GM12875 (cell line): Measurements from ENCODE around the gene ACBD4.
"Not testable (repeated sequence)": the region's sequence is repeated elsewhere in the genome, so short reads cannot be mapped to it uniquely, and the experiment has no call there.

ENCODE experiments used
- H3K4me3 ChIP-seq: one replicate; pipeline ENCODE4 v1.5.1; 2011; ENCODE audit warnings: low read depth, low read length, control low read depth
- TF ChIP-seq, protein P1 (sequence below): IDR thresholded peaks from 2 replicates; pipeline ENCODE4 v1.5.1; 2011; ENCODE audit warnings: low read depth, mild to moderate bottlenecking, control low read depth, inconsistent platforms, low read length, moderate library complexity, borderline replicate concordance; ENCODE audit not compliant: insufficient read depth

Gene ACBD4

DNA sequence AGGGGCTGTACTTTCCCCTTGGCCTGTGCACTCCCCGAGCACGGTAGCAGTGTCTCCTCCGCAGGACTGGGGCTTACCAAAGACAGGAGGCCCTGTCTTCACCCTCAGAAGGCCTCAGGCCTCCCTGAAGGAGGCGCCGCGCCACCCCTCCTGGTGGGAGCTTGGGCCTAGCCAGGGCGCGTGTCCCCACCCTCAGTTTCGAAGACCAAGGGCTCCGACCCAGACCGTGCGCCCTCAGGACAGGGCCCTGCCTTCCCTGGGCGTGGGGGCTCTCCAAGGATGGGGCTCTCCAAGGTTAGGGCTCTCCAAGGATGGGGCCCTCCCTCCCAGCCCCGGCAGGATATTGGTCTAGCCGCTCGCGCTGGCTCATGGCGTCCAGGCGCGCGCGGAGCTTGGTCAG is 14.9 kb upstream of the ACBD4 start:
- TF ChIP-seq, protein P1, sequence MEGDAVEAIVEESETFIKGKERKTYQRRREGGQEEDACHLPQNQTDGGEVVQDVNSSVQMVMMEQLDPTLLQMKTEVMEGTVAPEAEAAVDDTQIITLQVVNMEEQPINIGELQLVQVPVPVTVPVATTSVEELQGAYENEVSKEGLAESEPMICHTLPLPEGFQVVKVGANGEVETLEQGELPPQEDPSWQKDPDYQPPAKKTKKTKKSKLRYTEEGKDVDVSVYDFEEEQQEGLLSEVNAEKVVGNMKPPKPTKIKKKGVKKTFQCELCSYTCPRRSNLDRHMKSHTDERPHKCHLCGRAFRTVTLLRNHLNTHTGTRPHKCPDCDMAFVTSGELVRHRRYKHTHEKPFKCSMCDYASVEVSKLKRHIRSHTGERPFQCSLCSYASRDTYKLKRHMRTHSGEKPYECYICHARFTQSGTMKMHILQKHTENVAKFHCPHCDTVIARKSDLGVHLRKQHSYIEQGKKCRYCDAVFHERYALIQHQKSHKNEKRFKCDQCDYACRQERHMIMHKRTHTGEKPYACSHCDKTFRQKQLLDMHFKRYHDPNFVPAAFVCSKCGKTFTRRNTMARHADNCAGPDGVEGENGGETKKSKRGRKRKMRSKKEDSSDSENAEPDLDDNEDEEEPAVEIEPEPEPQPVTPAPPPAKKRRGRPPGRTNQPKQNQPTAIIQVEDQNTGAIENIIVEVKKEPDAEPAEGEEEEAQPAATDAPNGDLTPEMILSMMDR: no peak
- H3K4me3 ChIP-seq: no peak overlapping the region

DNA sequence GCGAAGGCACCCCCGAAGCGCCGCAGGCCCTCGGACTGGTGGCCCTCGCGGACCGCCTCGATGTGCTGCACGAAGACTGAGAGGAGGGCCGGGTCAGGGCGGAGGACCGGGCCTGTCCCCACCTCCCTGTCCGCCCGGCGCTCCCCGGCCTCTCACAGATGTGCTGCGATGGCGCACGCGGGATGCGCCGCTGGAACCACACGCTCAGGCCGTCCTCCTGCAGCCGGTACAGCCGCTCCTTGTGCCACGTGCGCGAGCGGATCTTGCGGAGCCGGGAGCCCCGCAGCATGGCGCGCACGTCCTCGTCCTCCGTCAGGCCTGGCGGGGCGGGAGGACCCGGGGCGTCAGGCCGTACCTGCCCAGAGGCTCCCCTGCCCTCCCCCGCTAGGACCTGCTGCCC is 14.4 kb upstream of the ACBD4 start:
- no peak overlapping the region for H3K4me3 ChIP-seq
- TF ChIP-seq, protein P1: no peak

DNA sequence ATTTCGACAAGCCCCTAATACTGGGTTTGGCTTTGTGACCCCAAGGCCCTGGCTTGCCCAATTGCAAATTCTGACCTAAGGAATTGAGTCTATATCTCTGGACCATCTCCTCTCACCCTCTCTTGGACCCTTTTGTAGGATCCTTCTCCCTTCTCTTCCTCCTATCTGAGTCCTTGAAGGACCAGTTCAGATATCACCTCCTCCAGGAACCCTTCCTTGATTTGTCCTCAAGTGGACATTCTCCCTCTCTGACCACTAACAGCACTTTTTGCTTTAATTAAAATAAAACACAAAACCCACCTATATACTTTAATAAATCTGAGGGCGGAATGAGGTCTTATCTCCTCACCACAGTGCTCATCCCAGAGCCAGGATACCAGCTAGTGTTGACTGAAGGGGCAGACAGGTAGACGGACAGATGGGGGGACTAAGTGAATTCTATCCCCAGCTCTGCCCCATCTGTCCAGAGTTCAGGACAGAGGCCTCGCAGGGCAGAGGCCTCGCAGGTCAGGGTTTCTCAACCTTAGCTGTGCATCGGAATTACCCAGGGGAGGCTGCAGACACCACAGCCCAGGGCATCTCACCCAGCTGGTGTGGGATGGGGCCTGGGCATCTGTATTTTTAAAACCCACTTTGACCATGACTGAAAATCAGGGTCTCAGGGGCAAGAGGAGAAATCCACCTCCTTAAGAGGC is 12.3 kb upstream of the ACBD4 start:
- TF ChIP-seq, protein P1: no peak
- H3K4me3 ChIP-seq: no peak overlapping the region

DNA sequence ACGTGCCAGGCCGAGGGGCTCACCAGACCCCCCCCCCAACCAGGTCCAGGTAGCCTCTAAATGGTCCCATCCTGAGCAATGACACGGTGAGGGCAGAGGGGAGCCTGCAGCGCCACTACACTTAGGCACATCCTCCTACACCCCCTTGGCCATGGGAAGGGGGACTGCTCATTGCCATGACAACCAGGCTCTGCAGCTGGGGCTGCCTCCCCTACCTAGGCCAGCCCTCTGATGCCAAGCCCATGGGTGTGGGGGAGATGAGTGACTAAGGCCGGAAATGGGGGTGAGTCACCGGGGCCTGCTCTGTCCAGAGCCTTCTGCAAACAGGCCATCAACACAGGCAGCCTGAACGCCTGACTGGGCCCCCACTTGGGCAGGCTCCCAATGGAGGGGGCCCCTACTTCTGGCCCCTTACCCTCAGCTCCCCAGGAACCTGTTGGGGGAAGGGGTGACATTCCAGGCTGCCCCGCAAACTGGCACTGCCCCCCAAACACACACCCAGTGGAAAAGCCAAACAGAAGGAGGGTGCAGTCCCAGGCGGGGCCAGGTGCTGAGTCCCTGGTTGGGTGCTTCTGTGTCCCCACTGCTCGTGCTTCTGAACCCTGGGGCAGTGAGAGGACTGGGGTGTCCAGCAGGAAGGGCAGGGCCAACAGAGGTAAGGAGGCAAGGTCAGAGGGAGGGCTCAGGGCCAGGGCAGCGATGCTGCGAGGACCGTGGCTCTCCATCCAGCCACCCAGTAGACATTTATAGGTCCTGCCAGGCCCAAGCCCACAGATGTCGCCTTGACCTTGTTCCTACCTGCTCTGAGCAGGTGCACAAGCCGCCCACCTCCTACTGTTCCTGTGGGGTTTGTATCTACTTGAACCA is 11.3 kb upstream of the ACBD4 start:
- TF ChIP-seq, protein P1: no peak
- H3K4me3 ChIP-seq: no peak overlapping the region

DNA sequence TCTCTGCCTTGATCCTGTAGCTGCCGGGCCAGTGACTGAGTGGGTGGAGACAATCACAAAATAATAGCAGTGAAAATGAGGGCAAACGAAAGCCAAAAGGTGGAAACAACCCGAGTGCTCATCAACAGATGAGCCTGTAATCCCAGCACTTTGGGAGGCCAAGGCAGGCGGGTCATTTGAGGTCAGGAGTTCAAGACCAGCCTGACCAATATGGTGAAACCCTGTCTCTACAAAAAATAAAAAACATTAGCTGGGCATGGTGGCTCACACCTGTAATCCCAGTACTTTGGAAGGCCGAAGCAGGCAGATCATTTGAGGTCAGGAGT is 10.7 kb upstream of the ACBD4 start:
- H3K4me3 ChIP-seq: not testable (repeated sequence)

DNA sequence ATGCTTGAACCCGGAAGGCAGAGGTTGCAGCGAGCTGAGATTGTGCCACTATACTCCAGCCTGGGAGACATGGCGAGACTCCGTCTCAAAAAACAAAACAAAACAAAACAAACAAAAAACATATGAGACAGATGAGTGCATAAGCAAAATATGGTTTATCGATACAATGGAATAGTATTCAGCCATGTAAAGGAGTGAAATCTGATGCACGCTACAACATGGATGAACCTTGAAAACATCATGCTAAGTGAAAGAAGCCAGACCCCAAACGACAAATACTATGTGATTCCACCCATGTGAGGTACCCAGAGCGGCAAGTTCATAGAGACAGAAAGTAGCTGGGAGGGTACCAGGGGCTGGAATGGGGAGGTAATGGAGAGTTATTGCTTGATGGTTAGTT is 10.0 kb upstream of the ACBD4 start:
- TF ChIP-seq, protein P1: no peak
- H3K4me3 ChIP-seq: no peak overlapping the region

DNA sequence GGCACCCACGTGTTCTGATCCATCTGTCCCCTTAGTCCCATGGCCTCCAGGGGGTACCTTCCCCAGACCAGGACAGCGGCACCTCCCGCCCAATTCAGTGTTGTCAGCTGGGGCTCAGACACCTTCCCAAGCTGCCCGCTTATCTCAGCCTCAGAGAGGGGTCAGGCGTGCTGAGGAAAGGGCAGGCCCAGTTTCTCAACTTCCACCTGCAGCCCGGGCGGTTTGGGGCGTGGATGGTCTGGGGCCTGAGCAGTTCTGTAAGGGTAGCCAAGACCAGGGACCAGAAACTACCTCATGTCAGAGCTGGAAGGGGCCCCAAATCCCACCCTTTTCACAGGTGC is 8.3 kb upstream of the ACBD4 start:
- TF ChIP-seq, protein P1: no peak
- H3K4me3 ChIP-seq: no peak overlapping the region
